ENCODE measurements around the gene ARID1A. TPM values are rescaled to one million over a fixed set of nuclear protein-coding genes. Genes with fewer than 3 reads are reported as not detected.

The ARID1A gene
- total RNA-seq, 1 donor from 2014 or later = 187 TPM

DNA sequence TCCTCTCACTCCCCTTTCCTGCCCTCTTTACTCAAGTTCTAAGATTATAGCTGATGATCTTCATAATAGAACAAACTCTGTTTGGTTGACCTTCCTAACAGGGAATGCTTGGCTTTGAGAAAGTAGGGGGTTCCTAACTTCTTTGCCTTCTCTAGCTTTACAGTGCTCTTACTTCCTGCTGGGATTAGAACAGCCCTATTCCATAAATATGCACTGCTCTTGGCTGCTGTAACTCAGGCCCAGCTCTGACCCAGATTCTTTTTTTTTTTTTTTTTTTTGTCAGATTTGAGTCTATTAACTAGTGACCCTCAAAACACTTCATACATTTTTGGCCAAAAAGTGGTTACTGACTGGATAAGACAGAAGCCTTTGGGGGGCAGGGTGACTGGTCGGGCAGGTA is 52.5 kb downstream of the ARID1A start:
- peaks cover 4% of the 10 kb centered on the region for H3K36me3 Mint-ChIP-seq (ENCODE audit: unreplicated experiment)
- H3K4me3 Mint-ChIP-seq (ENCODE audit: unreplicated experiment) = no peak overlapping the region

DNA sequence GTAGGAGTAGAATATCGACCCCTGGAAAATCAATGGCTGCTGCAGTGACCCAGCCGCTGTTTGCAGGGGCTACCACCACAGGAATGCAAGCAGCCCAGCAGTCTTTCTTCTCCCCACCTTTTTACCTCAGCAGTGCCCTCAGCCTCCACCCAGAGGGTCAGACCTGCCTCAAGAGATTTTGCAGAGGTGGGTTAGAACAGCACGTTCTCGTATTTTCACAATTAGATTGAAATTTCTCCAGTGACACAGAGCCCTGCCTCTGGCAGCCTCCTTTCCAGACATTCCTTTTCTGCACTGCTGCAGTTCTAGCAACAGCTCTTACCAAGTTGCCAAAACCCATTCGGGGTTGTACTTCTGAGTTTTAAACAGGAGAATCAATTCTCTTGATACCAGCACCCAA is 53.6 kb downstream of the ARID1A start:
- Mint-ChIP-seq H3K27ac (ENCODE audit: unreplicated experiment) (peak overlapping the region; percentile 73), H3K9me3 (ENCODE audit: unreplicated experiment) (peaks cover 15% of the 10 kb centered on the region), H3K27me3 (ENCODE audit: unreplicated experiment) (peaks cover 7% of the 10 kb centered on the region), H3K4me3 (ENCODE audit: unreplicated experiment) (no peak overlapping the region), H3K36me3 (ENCODE audit: unreplicated experiment) (peaks cover 4% of the 10 kb centered on the region), H3K4me1 (ENCODE audit: low read depth, unreplicated experiment) (peaks cover 11% of the 10 kb centered on the region)
- TF ChIP-seq, protein P1, sequence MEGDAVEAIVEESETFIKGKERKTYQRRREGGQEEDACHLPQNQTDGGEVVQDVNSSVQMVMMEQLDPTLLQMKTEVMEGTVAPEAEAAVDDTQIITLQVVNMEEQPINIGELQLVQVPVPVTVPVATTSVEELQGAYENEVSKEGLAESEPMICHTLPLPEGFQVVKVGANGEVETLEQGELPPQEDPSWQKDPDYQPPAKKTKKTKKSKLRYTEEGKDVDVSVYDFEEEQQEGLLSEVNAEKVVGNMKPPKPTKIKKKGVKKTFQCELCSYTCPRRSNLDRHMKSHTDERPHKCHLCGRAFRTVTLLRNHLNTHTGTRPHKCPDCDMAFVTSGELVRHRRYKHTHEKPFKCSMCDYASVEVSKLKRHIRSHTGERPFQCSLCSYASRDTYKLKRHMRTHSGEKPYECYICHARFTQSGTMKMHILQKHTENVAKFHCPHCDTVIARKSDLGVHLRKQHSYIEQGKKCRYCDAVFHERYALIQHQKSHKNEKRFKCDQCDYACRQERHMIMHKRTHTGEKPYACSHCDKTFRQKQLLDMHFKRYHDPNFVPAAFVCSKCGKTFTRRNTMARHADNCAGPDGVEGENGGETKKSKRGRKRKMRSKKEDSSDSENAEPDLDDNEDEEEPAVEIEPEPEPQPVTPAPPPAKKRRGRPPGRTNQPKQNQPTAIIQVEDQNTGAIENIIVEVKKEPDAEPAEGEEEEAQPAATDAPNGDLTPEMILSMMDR (IDR thresholded peaks at IDR 0.05; ENCODE audit: partially characterized antibody, unreplicated experiment) = no peak
- DNase-seq = no peak

More for the DNA sequence above, 52.5 kb downstream of the ARID1A start:
- Mint-ChIP-seq H3K9me3 (ENCODE audit: unreplicated experiment) (peaks cover 11% of the 10 kb centered on the region), H3K27me3 (ENCODE audit: unreplicated experiment) (peaks cover 7% of the 10 kb centered on the region), H3K27ac (ENCODE audit: unreplicated experiment) (no peak overlapping the region), H3K4me1 (ENCODE audit: low read depth, unreplicated experiment) (peaks cover 16% of the 10 kb centered on the region)
- DNase-seq = no peak
- TF ChIP-seq, protein P1 (IDR thresholded peaks at IDR 0.05; ENCODE audit: partially characterized antibody, unreplicated experiment) = no peak

DNA sequence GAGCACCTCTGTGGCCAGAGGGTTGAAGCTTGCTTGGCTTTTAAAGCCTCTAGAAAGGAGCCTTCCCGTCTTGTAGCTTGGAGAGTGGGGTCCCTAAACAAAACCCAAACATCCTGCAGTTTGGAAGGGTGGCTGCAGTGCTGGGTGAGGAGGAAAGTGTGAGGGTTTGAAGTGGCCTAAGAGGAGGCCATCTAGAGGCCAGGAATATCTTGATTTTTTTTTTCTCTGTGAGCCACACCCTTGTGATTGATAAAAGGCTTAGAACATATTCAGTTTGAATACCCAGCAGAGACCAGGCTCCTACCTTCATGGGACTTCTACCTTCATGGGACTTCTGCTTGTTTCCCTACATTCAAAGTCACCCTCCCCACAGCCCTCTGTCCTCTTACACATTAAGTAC is 54.6 kb downstream of the ARID1A start:
- TF ChIP-seq, protein P1 (IDR thresholded peaks at IDR 0.05; ENCODE audit: partially characterized antibody, unreplicated experiment) = no peak
- Mint-ChIP-seq H3K9me3 (ENCODE audit: unreplicated experiment) (peaks cover 15% of the 10 kb centered on the region), H3K4me1 (ENCODE audit: low read depth, unreplicated experiment) (peaks cover 11% of the 10 kb centered on the region), H3K27ac (ENCODE audit: unreplicated experiment) (peak overlapping the region; percentile 44), H3K27me3 (ENCODE audit: unreplicated experiment) (peaks cover 7% of the 10 kb centered on the region), H3K4me3 (ENCODE audit: unreplicated experiment) (no peak overlapping the region), H3K36me3 (ENCODE audit: unreplicated experiment) (peaks cover 4% of the 10 kb centered on the region)
- DNase-seq = no peak

DNA sequence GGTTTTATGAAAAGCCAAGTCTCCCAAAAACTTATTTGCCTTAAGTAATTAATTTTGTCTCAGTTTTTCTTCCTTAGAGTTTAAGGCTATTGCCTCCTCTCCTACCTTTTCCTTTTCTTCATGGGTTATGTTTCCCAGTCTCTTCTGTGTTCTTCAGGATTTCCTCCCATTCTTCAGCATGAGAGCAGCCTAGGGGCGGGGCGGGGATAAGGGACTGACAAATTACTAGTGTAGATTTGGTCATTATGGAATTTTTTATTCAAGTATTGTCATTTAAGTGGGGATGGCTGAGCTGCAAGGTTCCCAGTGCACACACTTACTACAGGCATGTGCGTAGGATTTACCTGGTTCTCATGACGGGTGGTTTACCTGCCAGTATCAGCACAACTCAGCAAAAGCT is 56.7 kb downstream of the ARID1A start:
- no peak for DNase-seq
- Mint-ChIP-seq H3K9me3 (ENCODE audit: unreplicated experiment) (peaks cover 13% of the 10 kb centered on the region), H3K27ac (ENCODE audit: unreplicated experiment) (no peak overlapping the region), H3K36me3 (ENCODE audit: unreplicated experiment) (no peaks in the 10 kb centered on the region), H3K27me3 (ENCODE audit: unreplicated experiment) (peaks cover 6% of the 10 kb centered on the region), H3K4me1 (ENCODE audit: low read depth, unreplicated experiment) (peaks cover 11% of the 10 kb centered on the region), H3K4me3 (ENCODE audit: unreplicated experiment) (no peak overlapping the region)
- TF ChIP-seq, protein P1 (IDR thresholded peaks at IDR 0.05; ENCODE audit: partially characterized antibody, unreplicated experiment) = no peak

DNA sequence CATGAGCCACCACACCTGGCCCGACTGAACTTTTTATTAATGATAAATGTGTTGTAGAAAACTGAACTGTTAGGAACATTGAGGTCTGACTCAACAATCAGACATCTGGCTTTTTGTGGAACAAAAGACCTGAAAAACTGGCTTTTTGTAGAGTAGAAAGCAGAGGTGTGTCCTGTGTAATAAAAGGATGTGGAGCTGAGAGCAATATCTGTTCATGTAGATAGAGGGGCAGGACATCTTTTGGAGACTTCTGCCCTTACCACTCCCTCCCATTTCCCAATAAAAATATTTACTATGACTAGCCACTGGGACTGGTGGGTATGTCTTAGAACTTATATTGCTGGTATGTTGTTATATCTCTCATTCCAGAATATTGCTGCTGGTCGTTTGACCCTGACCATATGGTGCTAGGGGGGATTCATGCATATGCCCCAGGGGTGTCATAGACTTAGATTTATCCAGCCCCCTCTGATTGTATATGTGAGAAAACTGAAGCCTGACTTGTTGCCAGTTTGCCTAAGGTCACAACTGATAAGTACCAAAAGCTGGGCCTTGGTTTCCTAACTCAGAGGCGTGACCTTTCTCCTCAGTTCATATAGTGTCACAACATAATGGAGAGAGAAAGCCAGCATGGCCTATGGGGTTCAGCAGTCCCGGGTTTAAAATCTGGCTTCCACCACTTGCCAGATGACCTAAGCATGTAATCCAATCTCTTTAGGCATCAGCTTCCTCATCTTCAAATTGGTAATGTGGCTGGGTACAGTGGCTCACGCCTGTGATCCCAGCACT is 58.5 kb downstream of the ARID1A start:
- H3K27me3 Mint-ChIP-seq (ENCODE audit: unreplicated experiment) = peaks cover 6% of the 10 kb centered on the region

More for the DNA sequence above, 58.5 kb downstream of the ARID1A start:
- Mint-ChIP-seq H3K27ac (ENCODE audit: unreplicated experiment) (no peak overlapping the region), H3K36me3 (ENCODE audit: unreplicated experiment) (peaks cover 4% of the 10 kb centered on the region), H3K9me3 (ENCODE audit: unreplicated experiment) (peaks cover 15% of the 10 kb centered on the region), H3K4me3 (ENCODE audit: unreplicated experiment) (no peak overlapping the region), H3K4me1 (ENCODE audit: low read depth, unreplicated experiment) (peaks cover 8% of the 10 kb centered on the region)
- TF ChIP-seq, protein P1 (IDR thresholded peaks at IDR 0.05; ENCODE audit: partially characterized antibody, unreplicated experiment) = no peak
- no peak for DNase-seq
